Prostate gland (tissue), 2 donors: ENCODE measurements around the gene MAP2K1. TPM values are rescaled to one million over a fixed set of nuclear protein-coding genes. Genes with fewer than 3 reads are reported as not detected.
"Not testable (repeated sequence)": the region's sequence is repeated elsewhere in the genome, so short reads cannot be mapped to it uniquely, and the experiment has no call there.

Experiments
- DNase-seq: peaks from one replicate; pipeline ENCODE4 v3.0.0-alpha.2; 2019; ENCODE audit warnings: low spot score
- H3K27ac ChIP-seq, 2 donors: fragments of 200-600 bp; sonication (generic); 2 replicates each; pipeline ENCODE4 v1.5.1; 2017 to 2019
- H3K27me3 ChIP-seq: fragments of 200-600 bp; sonication (generic); replicated peaks from 2 replicates; pipeline ENCODE4 v1.5.1; 2019; ENCODE audit not compliant: insufficient read depth
- H3K36me3 ChIP-seq, 2 donors: fragments of 200-600 bp; sonication (generic); 1 replicate in 1 of 2; 2 replicates in 1 of 2; pipeline versions ENCODE4 v1.5.1 to v1.8.1; 2017 to 2019
- H3K4me1 ChIP-seq: fragments of 200-600 bp; sonication (generic); replicated peaks from 2 replicates; pipeline ENCODE4 v1.5.1; 2019
- H3K4me3 ChIP-seq, 2 donors: fragments of 200-600 bp; sonication (generic); 2 replicates each; pipeline ENCODE4 v1.5.1; 2017 to 2019
- H3K9me3 ChIP-seq: fragments of 200-600 bp; sonication (generic); 2 replicates; pipeline ENCODE4 v1.5.1; 2017
- CTCF ChIP-seq, 4 experiments: fragments of 200-600 bp in 2 of 4; fragments of 450-650 bp in 2 of 4; sonication (generic) in 2 of 4; IDR thresholded peaks; 1 replicate in 3 of 4; 2 replicates in 1 of 4; pipeline ENCODE4 v1.5.1; 2016 to 2019; ENCODE audit warnings: antibody characterized with exemption in 4 of 4, mild to moderate bottlenecking in 2 of 4, moderate library complexity in 2 of 4
- POLR2A ChIP-seq: fragments of 450-650 bp; IDR thresholded peaks from one replicate; pipeline ENCODE4 v1.6.1; 2016; ENCODE audit warnings: antibody characterized with exemption, mild to moderate bottlenecking
- POLR2AphosphoS5 ChIP-seq: sonication (generic); formaldehyde crosslinking; IDR thresholded peaks from one replicate; pipeline ENCODE4 v1.6.1; 2017; ENCODE audit warnings: antibody characterized with exemption
- WGBS: methylation state at CpG from one replicate; pipeline ENCODE4 v1.1.5; 2018; 5-methylcytosine and 5-hydroxymethylcytosine counted together
- intact Hi-C: fragments of 100-400 bp; cut with DNase I; formaldehyde crosslinking; loops from one replicate; pipeline ENCODE4 v1.14.2; 2022
- total RNA-seq, 2 donors: library from RNA; depleted of rRNA; stranded (reverse); fragments of >200 nt; gene quantifications; one replicate each; pipeline ENCODE4 v1.1.0, GENCODE V29; 2016

MAP2K1 gene
- total RNA-seq, 2 donors from 2014 or later, result 28.0 to 29.0 TPM

- Histone ChIP-seq H3K4me1 (peaks cover 7% of the 10 kb centered on the region), H3K27ac (no peak overlapping the region), H3K4me3 (no peak overlapping the region), H3K27me3 (no peaks in the 10 kb centered on the region), H3K9me3 (no peaks in the 10 kb centered on the region), H3K36me3 (no peaks in the 10 kb centered on the region)
- intact Hi-C loops, result no loop called here
- no peak for TF ChIP-seq CTCF (IDR thresholded peaks at IDR 0.05)
- no peak for TF ChIP-seq POLR2A
- TF ChIP-seq POLR2AphosphoS5, result no peak
- no peak for DNase-seq
- WGBS, result 76% methylated on average over 1 of the region's 1 CpG
Measured at GRCh38 chr15:66390678-66391077, 4.0 kb downstream of the MAP2K1 start.

- H3K4me3 ChIP-seq, H3K27ac ChIP-seq, H3K27me3 ChIP-seq, H3K36me3 ChIP-seq, DNase-seq, H3K4me1 ChIP-seq, H3K9me3 ChIP-seq, intact Hi-C loops: not testable (repeated sequence)
- 100% methylated on average over 1 of the region's 1 CpG for WGBS
Measured at GRCh38 chr15:66393037-66393436, 6.3 kb downstream of the MAP2K1 start.

DNA sequence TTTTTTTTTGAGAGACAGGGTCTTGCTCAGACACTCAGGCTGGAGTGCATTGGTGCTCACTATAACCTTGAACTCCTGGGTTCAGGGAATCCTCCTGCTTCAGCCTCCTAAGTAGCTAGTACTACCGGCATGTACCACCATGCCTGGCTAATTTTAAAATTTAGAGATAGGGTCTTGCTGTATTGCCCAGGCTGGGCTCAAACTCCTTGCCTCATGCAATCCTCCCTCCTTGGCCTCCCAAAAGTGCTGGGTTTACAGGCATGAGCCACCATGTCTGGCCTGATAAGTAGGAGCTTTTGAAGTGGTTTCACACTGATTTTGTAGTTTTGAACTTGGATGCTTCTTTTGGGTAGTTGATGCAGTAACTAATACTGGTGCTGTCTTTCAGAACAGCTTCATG, 7.8 kb downstream of the MAP2K1 start:
- no peaks in the 10 kb centered on the region for H3K36me3 ChIP-seq
- no peak overlapping the region for H3K4me3 ChIP-seq
- no peaks in the 10 kb centered on the region for H3K4me1 ChIP-seq
- H3K9me3 ChIP-seq, result no peaks in the 10 kb centered on the region
- no peaks in the 10 kb centered on the region for H3K27me3 ChIP-seq
- intact Hi-C loops, result no loop called here
- no peak overlapping the region for H3K27ac ChIP-seq
- 100% methylated on average over 1 of the region's 1 CpG for WGBS
- no peak for DNase-seq
- TF ChIP-seq POLR2AphosphoS5, result no peak
- TF ChIP-seq CTCF (IDR thresholded peaks at IDR 0.05), result no peak
- TF ChIP-seq POLR2A, result no peak

DNA sequence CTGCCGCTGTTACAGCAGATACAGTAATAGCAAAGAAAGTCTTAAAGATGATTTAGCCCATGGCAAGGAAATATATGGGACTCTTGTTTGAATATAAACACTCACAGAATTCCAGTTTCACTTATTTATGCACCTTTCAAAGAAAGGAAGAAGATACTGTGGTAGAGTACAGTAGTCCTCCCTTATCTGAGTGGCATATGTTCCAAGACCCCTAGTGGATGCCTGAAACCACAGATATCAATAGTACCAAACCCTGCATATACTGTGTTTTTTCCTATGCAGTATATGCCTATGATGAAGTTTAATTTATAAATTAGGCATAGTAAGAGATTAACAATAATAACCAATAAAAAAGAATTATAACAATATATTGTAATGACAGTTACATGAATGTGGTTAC, 8.2 kb downstream of the MAP2K1 start:
- no peaks in the 10 kb centered on the region for H3K9me3 ChIP-seq
- H3K27me3 ChIP-seq, result no peaks in the 10 kb centered on the region
- 97% methylated on average over 1 of the region's 1 CpG for WGBS
- TF ChIP-seq POLR2AphosphoS5, result no peak
- TF ChIP-seq CTCF (IDR thresholded peaks at IDR 0.05), result no peak
- TF ChIP-seq POLR2A, result no peak
- intact Hi-C loops, result no loop called here
- H3K27ac ChIP-seq, result no peak overlapping the region
- H3K4me1 ChIP-seq, result no peaks in the 10 kb centered on the region
- no peaks in the 10 kb centered on the region for H3K36me3 ChIP-seq
- DNase-seq, result no peak
- H3K4me3 ChIP-seq, result no peak overlapping the region

DNA sequence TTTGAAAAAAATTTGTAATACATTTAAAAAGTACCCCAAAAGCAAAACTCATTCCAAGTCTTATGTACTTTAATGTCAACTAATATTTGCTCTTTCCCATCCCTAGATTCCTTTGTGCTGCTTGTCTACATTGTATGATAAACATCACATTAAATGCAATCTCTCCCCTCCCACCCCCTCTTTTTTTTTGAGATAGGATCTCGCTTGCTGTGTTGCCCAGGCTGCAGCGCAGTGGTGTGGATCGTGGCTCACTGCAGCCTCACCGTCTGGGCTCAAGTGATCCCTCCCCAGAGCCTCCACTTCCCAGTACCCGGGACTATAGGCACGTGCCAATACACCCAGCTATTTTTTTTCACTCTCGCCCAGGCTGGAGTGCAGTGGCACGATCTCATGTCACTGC, 12.6 kb downstream of the MAP2K1 start:
- H3K4me1 ChIP-seq, result no peaks in the 10 kb centered on the region
- H3K27ac ChIP-seq, result no peak overlapping the region
- no peak for DNase-seq

More for the DNA sequence above, 12.6 kb downstream of the MAP2K1 start:
- intact Hi-C loops, result no loop called here
- no peaks in the 10 kb centered on the region for H3K9me3 ChIP-seq
- H3K27me3 ChIP-seq, result no peaks in the 10 kb centered on the region
- TF ChIP-seq POLR2AphosphoS5 (no peak), POLR2A (no peak), CTCF (IDR thresholded peaks at IDR 0.05) (no peak)
- WGBS, result 60% methylated on average over 8 of the region's 8 CpGs
- H3K4me3 ChIP-seq, result no peak overlapping the region
- no peaks in the 10 kb centered on the region for H3K36me3 ChIP-seq
